Transverse colon (tissue), 4 donors: Measurements from ENCODE around the gene STRIP2. TPM values are rescaled to one million over a fixed set of nuclear protein-coding genes. Genes with fewer than 3 reads are reported as not detected.
"Not testable (repeated sequence)": the region's sequence is repeated elsewhere in the genome, so short reads cannot be mapped to it uniquely, and the experiment has no call there.

Source experiments
- DNase-seq: peaks from one replicate; pipeline ENCODE4 v3.0.0-alpha.2; 2019
- H3K27ac ChIP-seq, 4 donors: fragments of 200-600 bp; sonication (generic); 2 replicates each; pipeline ENCODE4 v1.5.1; 2016 to 2018; ENCODE audit warnings: inconsistent platforms in 4 of 4
- H3K27me3 ChIP-seq: fragments of 200-600 bp; sonication (generic); 2 replicates; pipeline ENCODE4 v1.5.1; 2017; ENCODE audit warnings: inconsistent platforms
- H3K36me3 ChIP-seq, 4 donors: fragments of 200-600 bp; sonication (generic); 2 replicates each; pipeline ENCODE4 v1.5.1; 2017 to 2019; ENCODE audit warnings: inconsistent platforms in 4 of 4
- H3K4me1 ChIP-seq, 4 donors: fragments of 200-600 bp; sonication (generic); 2 replicates each; pipeline ENCODE4 v1.5.1; 2017 to 2020; ENCODE audit warnings: inconsistent platforms in 4 of 4
- H3K4me3 ChIP-seq, 4 donors: fragments of 200-600 bp; sonication (generic); 1 replicate in 1 of 4; 2 replicates in 3 of 4; pipeline versions ENCODE4 v1.5.1 to v1.6.1; 2017 to 2019; ENCODE audit warnings: inconsistent platforms in 4 of 4
- H3K9me3 ChIP-seq, 2 donors: fragments of 200-600 bp; sonication (generic); 2 replicates each; pipeline ENCODE4 v1.5.1; 2017 to 2019; ENCODE audit warnings: inconsistent platforms in 2 of 2
- EP300 ChIP-seq: sonication (generic); formaldehyde crosslinking; IDR thresholded peaks from one replicate; pipeline ENCODE4 v1.6.1; 2017; ENCODE audit warnings: antibody characterized with exemption, low read depth
- POLR2A ChIP-seq: fragments of 450-650 bp; IDR thresholded peaks from one replicate; pipeline ENCODE4 v1.6.1; 2016; ENCODE audit warnings: antibody characterized with exemption, mild to moderate bottlenecking, moderate library complexity
- POLR2AphosphoS5 ChIP-seq, 3 donors: sonication (generic); formaldehyde crosslinking; IDR thresholded peaks; one replicate each; pipeline ENCODE4 v1.6.1; 2016; ENCODE audit warnings: antibody characterized with exemption in 3 of 3
- WGBS, 2 donors: methylation state at CpG; one replicate each; pipeline ENCODE4 v1.1.5; 2018; ENCODE audit warnings: low coverage in 1 of 2; 5-methylcytosine and 5-hydroxymethylcytosine counted together
- in situ Hi-C, 4 donors: fragments of 200-750 bp; cut with MboI; loops; one replicate each; pipeline versions ENCODE4 v1.15.0 to v1.15.1; 2017; ENCODE audit warnings: low sequenced_read_pairs in 3 of 4, low pct_ligation_motif_present in 1 of 4, low pct_unique_long_range_greater_than_20kb in 1 of 4
- intact Hi-C: fragments of 100-400 bp; cut with DNase I; formaldehyde crosslinking; loops from one replicate; pipeline ENCODE4 v1.15.1; 2023; ENCODE audit warnings: low total_unique reads
- small RNA-seq, 4 donors: library from RNA; depleted of rRNA; stranded (forward); fragments of <200 nt; gene quantifications; one replicate each; pipeline ENCODE3, GENCODE V24; 2016
- total RNA-seq, 4 donors: library from RNA; depleted of rRNA; stranded (reverse); fragments of >200 nt; gene quantifications; one replicate each; pipeline ENCODE4 v1.1.0, GENCODE V29; 2016
- TF ChIP-seq, protein P1 (sequence below), 5 experiments: fragments of 200-600 bp in 3 of 5; fragments of 450-650 bp in 2 of 5; sonication (generic) in 3 of 5; IDR thresholded peaks; 1 replicate in 2 of 5; 2 replicates in 3 of 5; pipeline ENCODE4 v1.5.1; 2016 to 2017; ENCODE audit warnings: antibody characterized with exemption in 5 of 5, inconsistent platforms in 3 of 5, mild to moderate bottlenecking in 2 of 5, moderate library complexity in 1 of 5

The STRIP2 gene
- total RNA-seq, 4 donors from 2014 or later = 0.82 to 1.1 TPM; not detected in 2

- TF ChIP-seq EP300 (no peak), POLR2AphosphoS5 (IDR thresholded peaks at IDR 0.05) (no peak), POLR2A (no peak)
- 78% methylated on average over 19 of the region's 19 CpGs; no CpG with 5 or more reads in 1 of the 2 donors for WGBS, 2 donors
- Histone ChIP-seq H3K9me3 (no peaks in the 10 kb centered on the region), H3K27me3 (no peaks in the 10 kb centered on the region), H3K36me3 (no peaks in the 10 kb centered on the region), H3K4me3 (no peak overlapping the region), H3K27ac (no peak overlapping the region), H3K4me1 (no peaks in the 10 kb centered on the region)
- no peak for DNase-seq
- intact Hi-C loops = no loop called here
- in situ Hi-C loops = no loop called here
Measured at GRCh38 chr7:129532375-129532774, 98.1 kb downstream of the STRIP2 start.

DNA sequence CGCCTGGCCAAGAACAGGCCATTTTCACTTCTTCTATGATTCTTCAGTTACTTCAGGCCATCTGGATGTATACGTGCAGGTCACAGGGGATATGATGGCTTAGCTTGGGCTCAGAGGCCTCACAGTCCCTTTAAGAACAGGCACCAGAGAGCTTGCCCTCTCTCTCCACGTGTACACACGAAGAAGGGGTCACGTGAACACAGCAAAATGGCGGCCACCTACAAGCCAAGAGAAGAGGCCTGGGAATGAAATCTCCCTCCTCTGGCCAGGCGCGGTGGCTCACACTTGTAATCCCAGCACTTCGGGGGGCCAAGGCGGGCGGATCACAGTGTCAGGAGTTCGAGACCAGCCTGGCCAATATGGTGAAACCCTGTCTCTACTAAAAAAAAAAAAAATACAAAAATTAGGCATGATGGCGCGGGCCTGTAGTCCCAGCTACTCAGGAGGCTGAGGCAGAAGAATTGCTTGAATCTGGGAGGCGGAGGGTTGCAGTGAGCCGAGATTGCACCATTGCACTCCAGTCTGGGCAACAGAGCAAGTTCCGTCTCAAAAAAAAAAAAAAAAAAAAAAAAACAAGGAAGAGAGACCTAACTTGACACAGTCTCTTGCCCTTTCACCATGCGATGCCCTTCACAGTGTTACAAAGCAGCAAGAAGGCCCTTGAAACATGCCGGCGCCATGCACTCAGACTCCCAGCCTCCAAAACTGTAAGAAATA, 100.5 kb downstream of the STRIP2 start:
- H3K27me3 ChIP-seq, H3K4me1 ChIP-seq, H3K27ac ChIP-seq, in situ Hi-C loops, DNase-seq, H3K9me3 ChIP-seq, H3K4me3 ChIP-seq, H3K36me3 ChIP-seq, intact Hi-C loops: not testable (repeated sequence)
- 89% methylated on average over 20 of the region's 20 CpGs; no CpG with 5 or more reads in 1 of the 2 donors for WGBS, 2 donors

GRCh38 chr7:129535896-129536295, 101.7 kb downstream of the STRIP2 start:
- no peak overlapping the region for H3K27ac ChIP-seq
- DNase-seq = no peak
- intact Hi-C loops (no loop called here), in situ Hi-C loops (no loop called here)
- H3K27me3 ChIP-seq = no peaks in the 10 kb centered on the region
- 50 to 68% methylated on average over 5 of the region's 5 CpGs for WGBS, 2 donors
- H3K4me3 ChIP-seq = no peak overlapping the region
- H3K4me1 ChIP-seq = no peaks in the 10 kb centered on the region
- TF ChIP-seq POLR2AphosphoS5 (IDR thresholded peaks at IDR 0.05) (no peak), EP300 (no peak), POLR2A (no peak)
- TF ChIP-seq, protein P1, sequence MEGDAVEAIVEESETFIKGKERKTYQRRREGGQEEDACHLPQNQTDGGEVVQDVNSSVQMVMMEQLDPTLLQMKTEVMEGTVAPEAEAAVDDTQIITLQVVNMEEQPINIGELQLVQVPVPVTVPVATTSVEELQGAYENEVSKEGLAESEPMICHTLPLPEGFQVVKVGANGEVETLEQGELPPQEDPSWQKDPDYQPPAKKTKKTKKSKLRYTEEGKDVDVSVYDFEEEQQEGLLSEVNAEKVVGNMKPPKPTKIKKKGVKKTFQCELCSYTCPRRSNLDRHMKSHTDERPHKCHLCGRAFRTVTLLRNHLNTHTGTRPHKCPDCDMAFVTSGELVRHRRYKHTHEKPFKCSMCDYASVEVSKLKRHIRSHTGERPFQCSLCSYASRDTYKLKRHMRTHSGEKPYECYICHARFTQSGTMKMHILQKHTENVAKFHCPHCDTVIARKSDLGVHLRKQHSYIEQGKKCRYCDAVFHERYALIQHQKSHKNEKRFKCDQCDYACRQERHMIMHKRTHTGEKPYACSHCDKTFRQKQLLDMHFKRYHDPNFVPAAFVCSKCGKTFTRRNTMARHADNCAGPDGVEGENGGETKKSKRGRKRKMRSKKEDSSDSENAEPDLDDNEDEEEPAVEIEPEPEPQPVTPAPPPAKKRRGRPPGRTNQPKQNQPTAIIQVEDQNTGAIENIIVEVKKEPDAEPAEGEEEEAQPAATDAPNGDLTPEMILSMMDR (IDR thresholded peaks at IDR 0.05) = no peak
- no peaks in the 10 kb centered on the region for H3K36me3 ChIP-seq
- no peaks in the 10 kb centered on the region for H3K9me3 ChIP-seq

- 72 to 75% methylated on average over 9 of the region's 9 CpGs for WGBS, 2 donors
Measured at GRCh38 chr7:129536323-129536722, 102.1 kb downstream of the STRIP2 start.

More at GRCh38 chr7:129536323-129536722, 102.1 kb downstream of the STRIP2 start:
- H3K36me3 ChIP-seq = no peaks in the 10 kb centered on the region
- in situ Hi-C loops (no loop called here), intact Hi-C loops (no loop called here)
- H3K9me3 ChIP-seq = no peaks in the 10 kb centered on the region
- no peak overlapping the region for H3K27ac ChIP-seq
- H3K4me3 ChIP-seq = no peak overlapping the region
- TF ChIP-seq, protein P1 (IDR thresholded peaks at IDR 0.05) = no peak
- TF ChIP-seq POLR2A = no peak
- no peak for TF ChIP-seq POLR2AphosphoS5 (IDR thresholded peaks at IDR 0.05)
- TF ChIP-seq EP300 = no peak
- no peaks in the 10 kb centered on the region for H3K4me1 ChIP-seq
- H3K27me3 ChIP-seq = no peaks in the 10 kb centered on the region
- DNase-seq = no peak

Small RNA genes within 50 kb of the gene (small RNA-seq; reads per million reads assigned to genes)
- gene AC009244.1 = 0 to 0.14 (median 0) reads per million in 4 donors
- 0 reads per million in 4 donors for gene RNU1-72P
- gene SNRPGP3 = 0 reads per million in 4 donors

Other genes with a start within 250 kb of the STRIP2 start
- 1 to 10 TPM; 1.9 to 8.6 (median 3.5) TPM for gene SMO, start 245.8 kb upstream of the STRIP2 start, total RNA-seq
- gene AHCYL2, start 209.4 kb upstream of the STRIP2 start, total RNA-seq = 100 to 1,000 TPM in 3 of 4 donors, 10 to 100 TPM in 1; 93.7 to 635 (median 551) TPM
- not detected for gene SMKR1, start 68.1 kb downstream of the STRIP2 start, total RNA-seq
- gene NRF1, start 177.3 kb downstream of the STRIP2 start, total RNA-seq = 10 to 100 TPM; 11.6 to 21.5 (median 15.3) TPM